Bronchial epithelial cell (primary cell): ENCODE results near the gene EMILIN3. TPM values are rescaled to one million over a fixed set of nuclear protein-coding genes. Genes with fewer than 3 reads are reported as not detected.
"Not testable (repeated sequence)": the region's sequence is repeated elsewhere in the genome, so short reads cannot be mapped to it uniquely, and the experiment has no call there.

Experiments
- DNase-seq: peaks from one replicate; pipeline ENCODE4 v3.0.0-alpha.2; 2010; ENCODE audit warnings: low read depth
- FAIRE-seq: peaks from 2 replicates; lab custom pipeline; 2011; peaks lifted over from hg19 to GRCh38; lab: Jason Lieb, UNC
- H3K27me3 ChIP-seq: 2 replicates; pipeline ENCODE4 v1.5.1; 2011; ENCODE audit warnings: low read length; ENCODE audit not compliant: control insufficient read depth, insufficient read depth
- H3K36me3 ChIP-seq: 2 replicates; pipeline ENCODE4 v1.5.1; 2011; ENCODE audit warnings: low read length; ENCODE audit not compliant: control insufficient read depth, insufficient read depth
- H3K4me3 ChIP-seq: 2 replicates; pipeline ENCODE4 v1.5.1; 2011; ENCODE audit warnings: mild to moderate bottlenecking, low read depth, low read length, control low read depth
- total RNA-seq: library from RNA; depleted of rRNA; stranded (reverse); fragments of >200 nt; gene quantifications from 2 replicates; pipeline ENCODE4 v1.2.1, GENCODE V29; 2014
- TF ChIP-seq, protein P1 (sequence below): IDR thresholded peaks from 2 replicates; pipeline ENCODE4 v1.5.1; 2011; ENCODE audit warnings: mild to moderate bottlenecking, moderate library complexity, low read length, control low read depth, inconsistent platforms; ENCODE audit not compliant: insufficient read depth, severe bottlenecking

Gene EMILIN3
- total RNA-seq, 1 donor from 2014 or later = not detected

DNA sequence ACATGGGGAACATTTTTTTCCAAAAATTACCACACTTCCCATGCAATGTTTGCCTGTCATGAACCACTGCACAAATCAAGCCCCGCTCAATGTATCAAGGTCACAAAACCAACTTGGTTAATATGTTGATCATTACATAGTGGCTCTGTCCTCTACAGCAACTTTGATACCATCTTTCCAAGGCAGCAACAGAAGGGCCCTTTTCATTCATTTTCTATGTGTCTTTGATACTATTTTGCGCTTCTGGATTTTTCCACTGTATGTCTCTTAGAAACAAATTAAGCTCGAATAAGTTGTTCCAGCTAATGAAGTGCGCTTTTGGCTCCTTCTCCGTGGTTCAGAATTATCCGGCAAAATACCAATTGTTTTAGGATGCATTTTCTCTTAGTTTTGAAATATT, 50.6 kb downstream of the EMILIN3 start:
- Histone ChIP-seq H3K4me3 (no peak overlapping the region), H3K36me3 (no peaks in the 10 kb centered on the region), H3K27me3 (no peaks in the 10 kb centered on the region)
- FAIRE-seq (no peak), DNase-seq (no peak)
- TF ChIP-seq, protein P1, sequence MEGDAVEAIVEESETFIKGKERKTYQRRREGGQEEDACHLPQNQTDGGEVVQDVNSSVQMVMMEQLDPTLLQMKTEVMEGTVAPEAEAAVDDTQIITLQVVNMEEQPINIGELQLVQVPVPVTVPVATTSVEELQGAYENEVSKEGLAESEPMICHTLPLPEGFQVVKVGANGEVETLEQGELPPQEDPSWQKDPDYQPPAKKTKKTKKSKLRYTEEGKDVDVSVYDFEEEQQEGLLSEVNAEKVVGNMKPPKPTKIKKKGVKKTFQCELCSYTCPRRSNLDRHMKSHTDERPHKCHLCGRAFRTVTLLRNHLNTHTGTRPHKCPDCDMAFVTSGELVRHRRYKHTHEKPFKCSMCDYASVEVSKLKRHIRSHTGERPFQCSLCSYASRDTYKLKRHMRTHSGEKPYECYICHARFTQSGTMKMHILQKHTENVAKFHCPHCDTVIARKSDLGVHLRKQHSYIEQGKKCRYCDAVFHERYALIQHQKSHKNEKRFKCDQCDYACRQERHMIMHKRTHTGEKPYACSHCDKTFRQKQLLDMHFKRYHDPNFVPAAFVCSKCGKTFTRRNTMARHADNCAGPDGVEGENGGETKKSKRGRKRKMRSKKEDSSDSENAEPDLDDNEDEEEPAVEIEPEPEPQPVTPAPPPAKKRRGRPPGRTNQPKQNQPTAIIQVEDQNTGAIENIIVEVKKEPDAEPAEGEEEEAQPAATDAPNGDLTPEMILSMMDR = no peak

DNA sequence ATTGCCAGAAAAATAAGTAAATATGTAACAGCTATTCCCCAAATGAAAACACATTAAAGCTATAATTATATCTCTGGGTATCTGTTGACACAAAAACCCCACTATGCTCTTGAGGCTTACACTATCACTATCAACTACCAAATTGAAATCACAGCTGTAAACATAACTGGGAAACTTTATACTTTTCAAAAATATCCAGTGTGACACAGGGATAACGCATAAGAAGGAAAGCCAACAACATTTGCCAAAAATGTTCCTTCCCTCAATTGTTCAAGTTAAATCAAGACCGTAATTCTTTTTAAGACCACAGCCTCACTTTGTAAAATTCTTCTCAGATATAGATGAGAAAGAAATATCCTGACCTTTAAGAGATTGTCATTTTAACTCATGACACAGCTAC, 52.2 kb downstream of the EMILIN3 start:
- no peaks in the 10 kb centered on the region for H3K27me3 ChIP-seq
- FAIRE-seq (no peak), DNase-seq (no peak)
- no peaks in the 10 kb centered on the region for H3K36me3 ChIP-seq
- H3K4me3 ChIP-seq = no peak overlapping the region
- TF ChIP-seq, protein P1 = no peak

GRCh38 chr20:41312009-41312408, 54.6 kb downstream of the EMILIN3 start:
- DNase-seq, FAIRE-seq: not testable (repeated sequence)

More at GRCh38 chr20:41312009-41312408, 54.6 kb downstream of the EMILIN3 start:
- not testable (repeated sequence) for H3K27me3 ChIP-seq, H3K4me3 ChIP-seq, H3K36me3 ChIP-seq

Other genes starting within 250 kb of the EMILIN3 start
- 20.8 and 32.1 TPM in 2 replicates for gene PLCG1, start 229.3 kb downstream of the EMILIN3 start, total RNA-seq
- 5.8 and 14.5 TPM in 2 replicates for gene ZHX3, start 49.1 kb downstream of the EMILIN3 start, total RNA-seq
- gene LPIN3, start 26.0 kb downstream of the EMILIN3 start, total RNA-seq = 3.9 and 10.0 TPM in 2 replicates